NCI-H69 (cell line): ENCODE measurements around the gene MAN2A2.
"Not testable (repeated sequence)": the region's sequence is repeated elsewhere in the genome, so short reads cannot be mapped to it uniquely, and the experiment has no call there.

ENCODE experiments used
- DNase-seq: peaks from one replicate; lab custom pipeline; 2025; lab: John Stamatoyannopoulos, UW

MAN2A2 gene

DNA sequence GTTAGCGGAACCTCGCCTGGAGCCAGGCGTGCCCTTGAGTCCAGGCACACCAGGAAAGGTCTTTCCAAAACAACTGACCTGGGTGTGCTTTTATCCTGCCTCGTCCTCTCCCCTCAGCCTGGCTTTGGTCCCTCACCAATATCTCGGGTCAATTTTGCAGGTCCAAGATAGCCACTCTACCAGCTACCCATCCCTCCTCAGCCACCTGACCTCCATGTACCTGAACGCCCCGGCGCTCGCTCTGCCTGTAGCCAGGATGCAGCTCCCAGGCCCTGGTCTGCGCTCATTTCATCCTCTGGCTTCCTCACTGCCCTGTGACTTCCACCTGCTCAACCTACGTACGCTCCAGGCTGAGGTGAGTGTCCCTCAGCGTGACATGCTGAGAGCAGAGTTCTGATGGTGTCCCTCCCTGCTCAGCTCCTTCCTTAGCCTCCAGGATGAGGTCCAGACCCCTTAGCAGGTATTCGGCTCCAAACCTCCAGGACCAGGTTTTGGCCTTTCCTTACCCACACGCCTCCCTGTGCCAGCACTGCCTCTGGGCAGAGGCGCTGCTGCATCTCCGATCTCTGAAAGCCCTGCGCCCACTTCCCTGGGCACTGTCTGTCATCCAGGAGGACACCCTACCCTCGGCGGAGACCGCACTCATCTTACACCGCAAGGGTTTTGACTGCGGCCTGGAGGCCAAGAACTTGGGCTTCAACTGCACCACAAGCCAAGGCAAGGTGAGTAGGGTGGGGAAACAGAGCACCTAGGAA is 15.1 kb downstream of the MAN2A2 start:
- no peak for DNase-seq

DNA sequence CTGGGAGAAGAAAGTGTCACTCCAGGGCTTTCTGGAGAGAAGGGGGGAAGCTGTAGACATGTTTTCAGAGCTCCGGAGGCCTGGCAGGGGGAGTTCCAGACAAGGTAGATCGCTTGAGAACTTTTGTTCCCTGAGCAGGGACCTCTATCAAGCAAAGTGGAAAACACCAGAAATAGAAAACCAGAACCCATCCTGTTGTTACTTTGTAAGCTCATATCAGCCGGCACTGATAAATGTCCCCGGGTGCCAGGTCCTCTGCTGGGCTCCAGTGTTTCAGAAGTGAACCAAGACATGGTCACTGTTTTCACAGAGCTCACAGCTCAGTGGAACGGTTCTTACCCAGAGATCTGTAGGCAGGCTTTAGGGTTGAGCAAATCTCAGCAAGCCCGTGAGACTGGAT is 15.7 kb downstream of the MAN2A2 start:
- DNase-seq, result no peak

DNA sequence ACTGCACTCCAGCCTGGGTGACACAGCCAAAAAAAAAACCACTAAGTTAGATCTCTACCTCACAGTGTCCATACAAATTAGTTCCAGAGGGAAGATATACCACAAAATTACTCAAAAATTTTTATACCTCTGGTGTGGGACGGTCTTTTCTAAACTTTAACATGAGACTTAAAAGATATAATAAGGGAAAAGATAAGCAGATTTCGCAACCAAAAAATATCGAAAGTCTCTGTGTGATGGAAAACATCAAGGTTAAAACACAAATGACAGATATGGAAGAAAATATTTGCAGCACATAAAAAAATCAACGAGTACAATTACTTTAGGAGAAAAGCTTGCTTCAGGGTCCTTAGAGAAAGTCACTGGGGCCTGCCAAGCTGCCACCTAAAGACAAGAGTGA is 18.8 kb downstream of the MAN2A2 start:
- no peak for DNase-seq

DNA sequence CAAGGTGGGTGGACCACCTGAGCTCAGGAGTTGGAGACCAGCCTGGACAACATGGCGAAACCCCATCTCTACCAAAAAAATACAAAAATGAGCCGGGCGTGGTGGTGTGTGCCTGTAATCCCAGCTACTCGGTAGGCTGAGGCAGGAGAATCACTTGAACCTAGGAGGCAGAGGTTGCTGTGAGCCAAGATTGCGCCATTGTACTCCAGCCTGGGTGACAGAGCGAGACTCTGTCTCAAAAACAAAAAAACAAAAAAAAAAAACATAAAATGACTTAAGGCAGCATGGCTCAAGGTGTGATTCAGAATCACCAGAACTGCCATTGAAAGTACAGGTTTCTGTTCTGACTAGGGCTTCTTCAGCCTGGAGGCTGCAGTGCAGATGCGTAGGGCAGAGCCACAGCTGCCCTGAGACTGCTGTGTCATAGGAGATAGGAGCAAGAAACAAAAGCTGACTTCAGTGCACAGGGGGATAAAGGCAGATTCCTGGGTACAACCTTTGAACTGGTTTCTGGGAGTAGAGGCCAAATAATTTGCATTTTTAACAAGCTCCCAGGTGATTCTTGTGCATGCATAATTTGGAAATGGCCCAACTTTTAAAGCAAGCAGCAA is 19.7 kb downstream of the MAN2A2 start:
- not testable (repeated sequence) for DNase-seq

DNA sequence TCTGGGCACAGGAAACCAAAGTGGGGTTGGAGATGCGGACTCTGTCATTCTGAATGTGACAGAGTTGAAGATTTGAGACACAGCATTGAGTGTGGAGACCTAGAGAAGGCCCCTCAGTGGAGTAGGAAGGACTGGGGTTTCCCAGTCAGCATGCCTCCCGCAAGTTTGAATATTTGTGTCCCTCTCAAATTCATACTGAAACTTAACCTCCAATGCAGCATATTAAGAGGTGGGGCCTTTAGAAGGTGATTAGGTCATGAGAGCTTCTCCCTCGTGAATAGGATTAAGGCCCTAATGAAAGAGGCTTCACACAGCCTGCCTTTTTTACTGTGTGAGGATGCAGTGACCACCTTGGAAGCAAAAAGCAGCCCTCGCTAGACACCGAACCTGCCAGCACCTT is 21.3 kb downstream of the MAN2A2 start:
- no peak for DNase-seq

DNA sequence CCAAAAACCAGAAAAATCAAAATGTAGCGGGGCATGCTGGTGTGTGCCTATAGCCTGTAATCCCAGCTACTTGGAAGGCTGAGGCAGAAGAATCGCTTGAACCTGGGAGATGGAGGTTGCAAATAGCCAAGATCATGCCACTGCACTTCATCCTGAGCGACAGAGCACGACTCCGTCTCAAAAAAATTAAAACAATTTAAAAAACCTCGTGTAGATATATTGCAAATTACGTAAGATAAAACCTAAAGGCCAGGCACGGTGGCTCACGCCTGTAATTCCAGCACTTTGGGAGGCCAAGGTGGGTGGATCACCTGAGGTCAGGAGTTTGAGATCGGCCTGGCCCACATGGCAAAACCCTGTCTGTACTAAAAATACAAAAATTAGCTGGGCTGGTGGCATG is 23.7 kb downstream of the MAN2A2 start:
- DNase-seq, result not testable (repeated sequence)

DNA sequence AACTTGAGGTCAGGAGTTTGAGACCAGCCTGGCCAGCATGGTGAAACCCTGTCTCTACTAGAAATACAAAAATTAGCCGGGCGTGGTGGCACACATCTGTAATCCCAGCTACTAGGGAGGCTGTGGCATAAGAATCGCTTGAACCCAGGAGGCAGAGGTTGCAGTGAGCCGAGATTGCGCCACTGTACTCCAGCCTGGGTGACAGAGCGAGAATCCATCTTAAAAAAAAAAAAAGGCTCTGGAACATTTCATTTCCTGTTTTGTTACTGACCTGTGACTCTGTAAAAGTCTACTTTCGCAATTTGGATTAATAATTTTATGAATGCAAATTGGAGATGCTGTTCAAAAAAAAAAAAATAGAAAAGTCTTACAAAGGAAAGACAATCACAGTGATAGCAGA is 25.0 kb downstream of the MAN2A2 start:
- not testable (repeated sequence) for DNase-seq

DNA sequence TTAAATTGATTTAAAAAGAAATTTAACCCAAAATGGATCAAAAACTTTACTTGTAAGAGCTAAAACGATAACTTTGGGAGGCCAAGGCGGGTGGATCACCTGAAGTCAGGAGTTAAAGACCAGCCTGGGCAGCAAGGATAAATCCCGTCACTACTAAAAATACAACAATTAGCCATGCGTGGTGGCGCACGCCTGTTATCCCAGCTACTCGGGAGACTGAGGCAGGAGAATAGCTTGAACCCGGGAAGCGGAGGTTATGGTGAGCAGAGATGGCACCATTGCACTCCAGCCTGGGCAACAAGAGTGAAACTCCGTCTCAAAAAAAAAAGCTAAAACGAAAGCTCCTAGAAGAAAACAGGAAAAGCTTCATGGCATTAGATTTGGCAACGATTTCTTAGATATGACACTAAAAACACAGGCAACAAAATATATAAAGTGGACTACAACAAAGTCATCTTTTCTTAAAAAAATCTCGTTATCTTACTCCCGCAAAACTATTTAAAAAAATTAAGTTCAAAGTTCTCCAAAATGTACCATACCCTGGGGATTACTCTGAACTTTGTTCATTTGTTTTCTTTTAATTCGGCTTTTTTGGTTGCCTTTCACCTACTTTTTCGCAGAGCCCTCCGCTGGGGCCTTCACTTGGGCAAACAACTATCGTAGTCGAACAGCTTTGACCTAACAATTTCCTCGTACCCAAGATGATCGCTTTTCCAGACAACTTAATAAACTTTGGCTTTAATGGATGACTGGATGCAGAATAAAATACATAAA is 26.3 kb downstream of the MAN2A2 start:
- no peak for DNase-seq

DNA sequence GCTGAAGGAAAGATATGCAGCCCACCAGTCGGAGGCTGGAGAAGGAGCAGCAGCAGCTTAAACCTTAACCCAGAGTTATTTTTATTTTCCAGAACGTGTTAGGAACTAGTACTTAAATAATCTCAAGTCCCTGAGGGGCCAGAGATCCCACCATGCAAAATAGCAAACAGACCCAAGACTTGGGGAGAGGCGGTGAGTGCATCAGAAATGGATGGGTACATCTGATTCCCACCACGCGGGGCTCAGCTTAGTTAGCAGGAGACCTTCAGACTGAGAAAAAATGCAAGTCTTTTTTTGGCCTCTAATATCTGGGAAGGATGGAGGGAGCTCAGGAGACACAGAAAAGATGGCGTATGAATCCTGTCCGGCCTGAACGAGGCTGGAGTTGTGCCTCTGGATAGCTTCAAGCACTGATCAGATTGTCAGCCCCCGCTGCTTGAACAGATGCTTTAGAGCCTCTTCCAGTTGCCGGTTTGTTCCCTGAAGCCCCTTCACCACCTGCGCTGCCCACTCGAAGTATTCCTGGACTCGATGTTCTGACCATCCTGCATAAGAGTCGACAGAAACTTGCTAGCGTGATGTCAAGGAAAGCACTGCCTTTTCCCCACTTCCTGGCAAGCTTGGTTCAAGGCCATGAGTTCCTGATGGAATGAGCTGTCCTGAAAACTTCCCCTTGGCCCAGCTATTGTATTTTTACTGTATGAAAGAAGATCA is 27.9 kb downstream of the MAN2A2 start:
- peak; percentile 65 for DNase-seq

DNA sequence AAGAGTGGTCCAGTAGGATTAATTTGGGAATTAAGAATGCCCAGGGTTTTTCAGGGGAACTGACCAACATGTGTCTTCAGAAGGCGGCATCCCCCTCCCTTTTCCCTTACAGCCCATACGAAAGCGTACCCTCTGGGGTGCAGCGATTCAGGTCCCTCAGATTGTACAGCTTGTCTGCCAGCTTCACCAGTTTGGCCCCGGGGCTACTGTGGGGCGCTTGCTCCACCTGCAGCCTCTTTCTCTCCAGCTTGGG is 28.4 kb downstream of the MAN2A2 start:
- no peak for DNase-seq

DNA sequence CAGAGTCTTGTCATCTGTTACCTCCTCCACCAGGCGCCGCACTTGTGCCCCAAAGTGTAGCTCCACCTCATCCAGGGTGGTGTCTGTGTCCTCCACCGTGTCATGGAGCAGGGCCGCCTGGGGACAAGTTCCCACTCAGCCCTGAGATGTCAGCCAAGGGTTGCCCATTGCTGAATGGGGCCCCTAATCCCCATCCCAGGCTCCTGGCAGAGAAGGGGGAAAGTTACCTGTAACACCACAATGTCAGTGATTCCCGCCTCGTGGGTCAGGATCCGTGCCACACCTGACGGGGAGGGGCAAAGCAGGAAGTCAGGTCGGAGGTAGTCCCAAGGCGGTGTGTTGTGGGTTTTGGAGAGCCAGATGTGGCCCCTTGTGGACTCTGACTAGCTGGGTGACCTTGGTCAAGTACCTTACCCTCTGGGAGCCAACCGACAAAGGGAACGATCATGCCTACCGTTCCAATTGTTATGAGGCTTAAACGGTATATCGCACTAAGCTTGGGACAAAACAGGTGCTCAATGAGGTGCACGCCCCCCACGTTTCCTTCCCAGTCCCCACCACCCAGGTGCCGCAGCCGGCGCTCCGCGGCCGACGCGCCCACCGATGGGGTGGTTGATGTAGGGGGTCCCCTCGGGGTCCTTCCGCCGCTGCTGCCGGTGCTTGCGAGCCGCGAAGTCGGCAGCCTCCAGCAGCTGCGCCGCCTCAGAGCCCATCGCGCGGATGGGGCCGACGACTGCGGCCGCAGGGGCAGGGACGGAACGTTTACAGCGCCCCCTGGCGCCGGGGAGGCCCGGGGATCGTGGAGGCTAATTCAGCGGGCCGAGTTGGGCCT is 28.9 kb downstream of the MAN2A2 start, which contains the start of gene HDDC3:
TSS of gene HDDC3 (minus strand) at position 722 of the 832 bp plus-strand sequence. CDS start at position 713, 9 bp downstream.
- peak; percentile 91 for DNase-seq

DNA sequence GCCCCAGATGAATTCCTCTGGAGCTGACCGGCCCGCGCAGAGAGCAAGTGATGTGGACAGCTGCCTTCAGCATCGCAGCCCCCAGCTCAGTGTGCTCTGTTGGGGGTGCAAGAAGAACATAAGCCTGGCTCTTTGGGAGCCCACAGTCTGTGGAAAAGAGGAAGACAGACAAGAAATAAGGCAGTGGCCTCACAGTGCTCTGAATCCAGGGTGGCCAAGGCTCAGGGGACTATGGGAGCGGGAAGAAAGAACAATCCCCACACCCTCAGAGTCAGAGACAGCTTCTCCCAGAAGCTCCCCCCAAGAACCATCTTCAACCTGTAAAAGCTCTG is 29.5 kb downstream of the MAN2A2 start:
- DNase-seq, result no peak

DNA sequence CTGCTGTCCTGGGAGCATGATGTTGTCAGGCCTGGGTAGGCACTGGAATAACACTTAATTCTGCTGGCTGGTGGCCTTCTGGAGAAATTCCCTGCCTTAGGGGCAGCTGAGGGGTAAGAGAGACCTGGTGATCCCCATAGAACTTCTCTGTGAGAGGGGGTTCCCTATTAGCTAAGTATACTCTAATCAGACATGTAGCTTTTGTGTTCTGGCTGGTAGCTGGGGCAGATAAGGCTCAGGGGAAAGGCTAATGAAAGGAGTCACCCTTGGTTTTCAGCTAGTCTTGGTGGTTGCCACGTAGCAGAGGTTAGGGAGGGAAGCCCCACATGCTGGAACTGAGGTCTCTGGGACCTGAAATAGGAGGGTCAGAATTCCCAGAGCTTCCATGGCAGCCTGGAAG is 30.2 kb downstream of the MAN2A2 start:
- no peak for DNase-seq

DNA sequence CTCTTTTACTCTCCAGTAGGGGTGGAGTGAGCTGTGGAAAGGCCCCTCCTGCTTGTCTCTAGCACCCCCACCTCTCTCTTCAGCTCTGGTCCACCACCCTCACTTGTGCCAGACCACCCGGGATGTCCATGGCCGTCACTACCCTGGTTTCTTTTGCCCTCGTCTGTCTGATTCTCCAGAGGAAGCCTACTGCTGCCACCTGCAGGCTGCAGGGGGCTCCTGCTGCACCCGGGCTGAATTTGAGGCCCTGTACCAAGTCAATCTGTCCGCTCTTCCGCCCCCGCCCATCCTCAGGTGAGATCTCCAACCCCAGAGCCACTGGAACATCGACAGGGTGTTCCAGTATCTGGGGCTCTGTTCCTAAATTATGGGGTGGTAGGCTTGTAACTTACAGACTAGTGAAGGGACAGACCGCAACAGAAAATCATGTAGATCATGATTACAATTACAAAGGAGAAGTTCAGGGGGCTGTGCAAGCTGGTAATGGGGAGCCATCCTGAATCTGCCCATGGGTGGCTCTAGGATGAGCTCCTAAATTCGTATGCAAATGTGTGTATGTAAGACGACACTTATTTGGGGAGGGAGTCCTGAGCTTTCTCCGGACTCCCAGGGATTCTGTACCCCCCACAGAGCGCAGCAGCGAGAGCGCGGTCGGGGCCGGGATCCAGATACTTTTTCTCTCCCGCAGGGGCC is 31.3 kb downstream of the MAN2A2 start:
- DNase-seq, result peak; percentile 88

DNA sequence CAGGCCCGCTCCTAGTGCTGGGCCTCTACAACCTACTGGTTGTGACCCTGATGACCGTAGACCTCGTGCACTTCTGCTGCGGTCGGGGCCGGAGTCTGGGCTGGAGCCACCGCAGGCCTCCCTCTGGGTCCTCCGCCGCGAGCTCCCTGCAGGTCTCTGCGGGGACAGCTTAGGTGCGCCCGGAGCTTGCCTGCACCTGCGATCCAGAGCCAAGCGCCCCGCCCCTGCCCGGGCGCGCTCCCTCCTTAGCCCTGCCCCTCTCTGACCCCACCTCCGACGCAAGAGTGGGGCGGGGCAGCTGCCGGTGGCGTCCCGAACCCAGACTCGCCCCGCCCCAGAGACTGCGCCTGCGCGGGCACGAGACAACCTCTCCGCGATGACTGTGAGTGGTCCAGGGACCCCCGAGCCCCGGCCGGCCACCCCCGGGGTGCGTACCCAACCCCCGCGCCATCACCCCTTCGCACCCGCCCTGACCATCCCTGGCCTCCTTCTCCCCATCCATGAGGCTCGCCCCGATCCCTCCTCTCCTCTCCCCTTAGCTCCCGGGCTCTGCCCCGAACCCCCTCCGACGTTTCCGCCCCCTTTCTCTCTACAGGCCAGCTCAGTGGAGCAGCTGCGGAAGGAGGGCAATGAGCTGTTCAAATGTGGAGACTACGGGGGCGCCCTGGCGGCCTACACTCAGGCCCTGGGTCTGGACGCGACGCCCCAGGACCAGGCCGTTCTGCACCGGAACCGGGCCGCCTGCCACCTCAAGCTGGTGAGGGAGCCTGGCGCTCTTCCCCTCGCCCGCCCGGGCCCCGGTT is 32.0 kb downstream of the MAN2A2 start, which contains the start of gene UNC45A:
TSS of gene UNC45A (plus strand) at position 337 of the 803 bp plus-strand sequence. CDS start at position 377, 40 bp downstream.
- DNase-seq, result peak; percentile 93

DNA sequence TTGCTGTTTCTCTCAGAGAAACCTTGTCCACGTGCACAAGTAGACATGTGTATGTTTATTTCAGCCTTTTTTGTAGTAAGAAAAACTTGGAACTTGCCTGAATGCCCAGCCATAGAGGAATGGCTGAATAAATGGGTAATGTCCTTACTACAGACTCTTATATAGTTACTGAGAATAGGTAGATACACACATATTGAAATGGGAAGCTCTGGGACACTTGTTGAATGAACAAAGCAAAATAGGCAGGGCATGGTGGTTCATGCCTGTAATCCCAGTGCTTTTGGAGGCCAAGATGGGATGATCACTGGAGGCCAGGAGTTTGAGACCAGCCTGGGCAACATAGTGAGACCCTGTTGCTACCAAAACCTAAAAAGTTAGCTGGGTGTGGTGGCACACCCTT is 33.7 kb downstream of the MAN2A2 start:
- no peak for DNase-seq

DNA sequence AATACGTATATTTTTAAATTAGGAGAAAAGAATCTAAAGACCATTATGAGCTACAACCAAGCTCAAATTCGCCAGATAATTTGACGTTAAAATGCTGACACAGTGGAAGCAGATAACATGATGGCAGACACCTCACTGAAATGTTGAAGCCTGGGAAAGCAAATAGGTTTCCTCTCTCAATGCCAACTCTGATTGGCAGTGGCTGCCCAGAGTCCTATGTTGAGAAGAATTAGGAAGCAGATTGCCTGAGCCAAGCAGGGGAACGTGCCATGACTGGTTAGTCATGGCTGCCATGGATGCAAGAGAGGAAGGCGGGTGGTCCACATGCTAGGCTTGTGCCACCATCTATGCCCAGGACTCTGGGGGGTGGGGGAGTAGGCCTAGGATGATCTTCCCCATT is 35.2 kb downstream of the MAN2A2 start:
- no peak for DNase-seq

DNA sequence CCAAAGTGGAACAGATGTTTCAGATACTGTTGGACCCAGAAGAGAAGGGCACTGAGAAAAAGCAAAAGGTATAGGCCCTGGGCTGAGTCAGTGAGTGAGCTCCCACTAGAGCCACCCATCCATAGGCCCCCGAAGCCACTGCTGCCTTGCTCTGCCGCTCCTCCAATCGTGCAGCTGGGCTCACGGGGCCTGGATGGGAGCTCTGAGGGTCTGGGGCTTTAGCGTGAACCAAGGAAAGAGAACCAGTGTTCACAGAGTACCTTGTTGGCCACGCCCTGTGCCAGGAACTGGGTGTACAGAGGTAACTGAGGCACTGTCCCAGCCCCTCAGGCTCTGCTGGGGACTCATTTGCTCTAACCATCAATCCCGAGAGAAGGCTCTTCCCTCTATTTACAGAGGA is 36.7 kb downstream of the MAN2A2 start:
- no peak for DNase-seq

DNA sequence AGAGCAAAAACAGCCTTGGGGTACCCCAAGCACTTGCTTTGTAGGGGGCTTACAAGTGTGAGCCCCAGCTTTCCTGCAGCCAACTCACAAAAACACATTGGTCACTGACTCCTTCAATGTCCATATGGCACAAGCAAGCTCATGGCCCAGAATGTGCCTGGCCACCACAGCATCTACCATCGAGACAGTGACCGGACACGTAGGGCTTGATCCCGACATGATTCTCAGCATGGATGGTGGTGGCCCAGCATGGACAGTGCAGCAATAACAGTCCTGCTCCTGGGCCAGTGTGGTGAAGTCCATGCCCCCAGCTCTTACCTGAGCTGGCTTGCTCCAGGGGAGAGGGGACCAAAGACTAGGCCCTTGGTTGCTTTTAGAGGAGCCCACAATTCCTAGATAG is 37.9 kb downstream of the MAN2A2 start:
- no peak for DNase-seq
